Astrocyte (in vitro differentiated cells and primary cell): Measurements from ENCODE around the gene ERCC6. TPM values are rescaled to one million over a fixed set of nuclear protein-coding genes. Genes with fewer than 3 reads are reported as not detected.

Source experiments
- DNase-seq: peaks from one replicate; pipeline ENCODE4 v3.0.0-alpha.2; 2010; ENCODE audit warnings: low read depth
- FAIRE-seq: peaks from 2 replicates; lab custom pipeline; 2011; peaks lifted over from hg19 to GRCh38; lab: Jason Lieb, UNC
- H2AFZ ChIP-seq: 2 replicates; pipeline ENCODE4 v1.6.0; 2012; ENCODE audit warnings: low read depth, low read length, inconsistent platforms
- H3K27ac ChIP-seq: 2 replicates; pipeline ENCODE4 v1.5.1; 2011; ENCODE audit warnings: low read depth, low read length, inconsistent platforms
- H3K27me3 ChIP-seq: 2 replicates; pipeline ENCODE4 v1.6.0; 2011; ENCODE audit warnings: low read length, inconsistent platforms; ENCODE audit not compliant: insufficient read depth
- H3K36me3 ChIP-seq: 2 replicates; pipeline ENCODE4 v1.5.1; 2011; ENCODE audit warnings: low read length, inconsistent platforms; ENCODE audit not compliant: insufficient read depth
- H3K4me1 ChIP-seq: 2 replicates; pipeline ENCODE4 v1.5.1; 2011; ENCODE audit warnings: low read length, inconsistent platforms; ENCODE audit not compliant: insufficient read depth
- H3K4me2 ChIP-seq: 2 replicates; pipeline ENCODE4 v1.6.0; 2012; ENCODE audit warnings: low read length, inconsistent platforms
- H3K4me3 ChIP-seq: 2 replicates; pipeline ENCODE4 v1.5.1; 2011; ENCODE audit warnings: low read depth, mild to moderate bottlenecking, low read length, inconsistent platforms; ENCODE audit not compliant: insufficient read depth
- H3K79me2 ChIP-seq: 2 replicates; pipeline ENCODE4 v1.6.0; 2012; ENCODE audit warnings: mild to moderate bottlenecking, low read length, inconsistent platforms; ENCODE audit not compliant: insufficient read depth
- H3K9ac ChIP-seq: 2 replicates; pipeline ENCODE4 v1.6.0; 2012; ENCODE audit warnings: mild to moderate bottlenecking, low read length, inconsistent platforms
- H3K9me3 ChIP-seq: 2 replicates; pipeline ENCODE4 v1.5.1; 2012; ENCODE audit warnings: low read depth, mild to moderate bottlenecking, low read length, inconsistent platforms; ENCODE audit not compliant: insufficient read depth
- H4K20me1 ChIP-seq: 2 replicates; pipeline ENCODE4 v1.6.0; 2012; ENCODE audit warnings: low read length, inconsistent platforms; ENCODE audit not compliant: insufficient read depth
- H3K27ac Mint-ChIP-seq: one replicate; pipeline ENCODE4 v1.8.0; 2021; ENCODE audit warnings: mild to moderate bottlenecking, mixed read lengths; ENCODE audit not compliant: unreplicated experiment
- H3K27me3 Mint-ChIP-seq: one replicate; pipeline ENCODE4 v1.8.0; 2021; ENCODE audit warnings: low read depth, mixed read lengths; ENCODE audit not compliant: unreplicated experiment
- H3K36me3 Mint-ChIP-seq: one replicate; pipeline ENCODE4 v1.8.0; 2021; ENCODE audit warnings: low read depth, mixed read lengths; ENCODE audit not compliant: unreplicated experiment
- H3K4me1 Mint-ChIP-seq: one replicate; pipeline ENCODE4 v1.8.0; 2021; ENCODE audit warnings: low read depth, mixed read lengths; ENCODE audit not compliant: unreplicated experiment
- H3K4me3 Mint-ChIP-seq: one replicate; pipeline ENCODE4 v1.8.0; 2021; ENCODE audit warnings: mild to moderate bottlenecking, moderate library complexity, mixed read lengths; ENCODE audit not compliant: unreplicated experiment
- H3K9me3 Mint-ChIP-seq: one replicate; pipeline ENCODE4 v1.8.0; 2021; ENCODE audit warnings: mild to moderate bottlenecking, mixed read lengths; ENCODE audit not compliant: unreplicated experiment
- CTCF ChIP-seq: IDR thresholded peaks from 2 replicates; pipeline ENCODE4 v1.5.1; 2011; ENCODE audit warnings: low read depth, mild to moderate bottlenecking, inconsistent platforms, low read length, moderate library complexity; ENCODE audit not compliant: insufficient read depth
- EZH2 ChIP-seq: IDR thresholded peaks from 2 replicates; pipeline ENCODE4 v1.6.1; 2012; ENCODE audit warnings: mild to moderate bottlenecking, low read length, inconsistent platforms; ENCODE audit not compliant: insufficient read depth
- total RNA-seq: library from RNA; stranded (reverse); gene quantifications from 2 replicates; pipeline ENCODE4 v1.2.1, GENCODE V29; 2021

Gene ERCC6
- total RNA-seq, 1 donor from 2014 or later, result 22.3 TPM

GRCh38 chr10:49512121-49512809 lies 26.7 kb downstream of the ERCC6 start:
- Mint-ChIP-seq H3K4me1 (no peaks in the 10 kb centered on the region), H3K27ac (no peak overlapping the region), H3K9me3 (no peaks in the 10 kb centered on the region), H3K4me3 (no peak overlapping the region), H3K27me3 (no peaks in the 10 kb centered on the region), H3K36me3 (peaks cover 2% of the 10 kb centered on the region)
- Histone ChIP-seq H3K4me3 (no peak overlapping the region), H3K36me3 (peaks cover 9% of the 10 kb centered on the region), H4K20me1 (peaks cover 72% of the 10 kb centered on the region), H3K4me2 (no peak overlapping the region), H3K79me2 (no peaks in the 10 kb centered on the region), H3K27me3 (no peaks in the 10 kb centered on the region), H3K4me1 (no peaks in the 10 kb centered on the region), H3K27ac (no peak overlapping the region), H3K9ac (no peak overlapping the region), H3K9me3 (no peaks in the 10 kb centered on the region), H2AFZ (no peak overlapping the region)
- peak; percentile 10 for DNase-seq
- no peak for FAIRE-seq
- TF ChIP-seq EZH2 (no peak), CTCF (peak; percentile 66)

GRCh38 chr10:49509771-49510303 lies 29.1 kb downstream of the ERCC6 start:
- Histone ChIP-seq H3K9ac (no peak overlapping the region), H3K4me2 (no peak overlapping the region), H3K27ac (no peak overlapping the region), H3K9me3 (no peaks in the 10 kb centered on the region), H3K79me2 (no peaks in the 10 kb centered on the region), H3K4me1 (no peaks in the 10 kb centered on the region), H4K20me1 (peaks cover 52% of the 10 kb centered on the region), H3K36me3 (peaks cover 3% of the 10 kb centered on the region), H3K27me3 (no peaks in the 10 kb centered on the region), H3K4me3 (no peak overlapping the region), H2AFZ (no peak overlapping the region)
- FAIRE-seq (no peak), DNase-seq (no peak)
- no peaks in the 10 kb centered on the region for H3K36me3 Mint-ChIP-seq
- TF ChIP-seq EZH2, result no peak
- TF ChIP-seq CTCF, result no peak
- no peaks in the 10 kb centered on the region for H3K9me3 Mint-ChIP-seq
- no peak overlapping the region for H3K27ac Mint-ChIP-seq
- H3K4me1 Mint-ChIP-seq, result no peaks in the 10 kb centered on the region
- no peaks in the 10 kb centered on the region for H3K27me3 Mint-ChIP-seq
- no peak overlapping the region for H3K4me3 Mint-ChIP-seq

GRCh38 chr10:49508654-49509053 lies 30.3 kb downstream of the ERCC6 start:
- H3K27ac ChIP-seq, result no peak overlapping the region

More at GRCh38 chr10:49508654-49509053, 30.3 kb downstream of the ERCC6 start:
- Histone ChIP-seq H3K27me3 (no peaks in the 10 kb centered on the region), H3K4me1 (no peaks in the 10 kb centered on the region), H3K36me3 (peaks cover 3% of the 10 kb centered on the region), H3K9ac (no peak overlapping the region), H3K4me2 (no peak overlapping the region), H3K79me2 (no peaks in the 10 kb centered on the region), H3K4me3 (no peak overlapping the region), H4K20me1 (peaks cover 43% of the 10 kb centered on the region), H2AFZ (no peak overlapping the region), H3K9me3 (no peaks in the 10 kb centered on the region)
- Mint-ChIP-seq H3K9me3 (no peaks in the 10 kb centered on the region), H3K4me3 (no peak overlapping the region), H3K27me3 (no peaks in the 10 kb centered on the region), H3K27ac (no peak overlapping the region), H3K4me1 (no peaks in the 10 kb centered on the region), H3K36me3 (no peaks in the 10 kb centered on the region)
- TF ChIP-seq CTCF, result no peak
- no peak for TF ChIP-seq EZH2
- no peak for DNase-seq
- FAIRE-seq, result no peak
